NCI-H1436 (cell line): ENCODE data around the gene NUP43.
A peak's percentile ranks its signal among the peaks of the same experiment; 100 is the strongest.
"Not testable (repeated sequence)": the region's sequence is repeated elsewhere in the genome, so short reads cannot be mapped to it uniquely, and the experiment has no call there.

Experiments used
- DNase-seq: peaks from one replicate; lab custom pipeline; 2025; lab: John Stamatoyannopoulos, UW

NUP43 gene, protein sequence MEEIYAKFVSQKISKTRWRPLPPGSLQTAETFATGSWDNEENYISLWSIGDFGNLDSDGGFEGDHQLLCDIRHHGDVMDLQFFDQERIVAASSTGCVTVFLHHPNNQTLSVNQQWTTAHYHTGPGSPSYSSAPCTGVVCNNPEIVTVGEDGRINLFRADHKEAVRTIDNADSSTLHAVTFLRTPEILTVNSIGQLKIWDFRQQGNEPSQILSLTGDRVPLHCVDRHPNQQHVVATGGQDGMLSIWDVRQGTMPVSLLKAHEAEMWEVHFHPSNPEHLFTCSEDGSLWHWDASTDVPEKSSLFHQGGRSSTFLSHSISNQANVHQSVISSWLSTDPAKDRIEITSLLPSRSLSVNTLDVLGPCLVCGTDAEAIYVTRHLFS

DNA sequence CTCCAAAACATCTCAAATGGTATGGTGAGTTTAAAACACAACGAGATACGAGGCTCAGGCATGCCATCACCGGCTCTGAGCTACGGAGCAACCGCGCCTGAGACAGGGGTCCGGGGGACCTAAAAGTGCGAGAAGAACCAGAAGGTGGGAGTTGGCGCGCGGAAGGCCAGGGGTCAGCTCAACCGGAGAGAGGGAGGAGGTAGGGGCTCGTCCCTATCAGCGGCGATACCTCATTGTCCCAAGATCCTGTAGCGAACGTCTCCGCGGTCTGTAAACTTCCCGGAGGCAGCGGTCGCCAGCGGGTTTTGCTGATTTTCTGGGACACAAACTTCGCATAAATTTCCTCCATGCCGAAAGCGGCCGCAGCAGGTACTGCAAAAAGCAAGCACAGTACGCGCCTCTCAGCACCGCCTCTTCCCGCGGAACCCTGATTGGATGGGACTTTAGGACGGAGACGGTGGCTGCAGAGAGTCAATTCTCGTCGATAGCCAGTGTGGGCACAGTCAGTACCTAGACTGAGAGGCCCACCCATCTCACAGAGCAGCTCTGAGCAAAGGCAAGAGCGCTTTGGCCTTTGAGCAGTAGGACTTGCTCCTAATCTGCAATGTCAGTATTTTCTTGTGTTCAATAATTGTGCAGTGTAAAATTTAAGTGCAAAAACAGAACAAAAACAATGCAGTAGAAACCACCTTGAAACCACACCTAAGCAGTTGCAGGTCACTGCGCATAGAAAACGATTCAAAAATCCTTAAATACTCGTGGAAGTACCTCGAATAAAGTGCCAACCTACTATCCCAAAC lies at the start of gene NUP43:
NUP43 (minus strand) TSS at position 383 of the 800 bp plus-strand sequence; CDS start at position 349, 34 bp downstream.
- DNase-seq = peak; percentile 89

DNA sequence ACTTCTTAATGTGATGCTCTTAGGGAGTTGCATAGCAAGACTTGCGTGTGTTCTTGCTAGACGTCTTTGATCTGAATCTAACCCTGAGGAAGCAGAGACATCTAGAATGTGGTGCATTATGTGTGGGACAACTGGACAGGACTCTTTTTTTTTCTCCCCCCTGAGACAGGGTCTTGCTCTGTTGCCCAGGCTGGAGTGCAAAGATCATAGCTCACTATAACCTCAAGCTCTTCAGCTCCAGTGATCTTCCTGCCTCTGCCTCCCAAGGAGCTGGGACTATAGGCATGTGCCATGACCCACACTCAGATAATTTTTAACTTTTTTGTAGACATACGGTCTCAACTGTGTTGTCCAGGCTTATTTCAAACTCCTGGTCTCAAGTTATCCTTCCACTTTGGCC lies 37.2 kb upstream of the NUP43 start:
- no peak for DNase-seq

DNA sequence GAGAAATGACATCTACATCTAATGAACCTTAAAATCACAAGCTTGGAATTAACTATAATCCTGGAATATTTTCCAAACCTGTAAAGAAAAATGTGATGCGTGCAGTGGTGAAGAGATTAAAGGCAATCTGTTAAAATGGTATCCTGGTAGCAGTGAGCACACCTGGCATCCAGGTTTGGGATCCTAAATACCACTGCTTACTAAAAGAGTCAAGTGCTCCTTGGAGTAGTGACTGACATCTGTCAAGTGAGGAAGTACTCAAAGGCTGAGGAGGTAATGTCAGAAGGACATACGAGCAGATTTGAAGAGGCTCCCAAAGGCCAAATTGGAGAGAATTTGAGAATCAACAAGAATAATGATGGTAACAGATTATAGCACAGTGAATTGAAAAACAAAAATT lies 36.0 kb upstream of the NUP43 start:
- no peak for DNase-seq

DNA sequence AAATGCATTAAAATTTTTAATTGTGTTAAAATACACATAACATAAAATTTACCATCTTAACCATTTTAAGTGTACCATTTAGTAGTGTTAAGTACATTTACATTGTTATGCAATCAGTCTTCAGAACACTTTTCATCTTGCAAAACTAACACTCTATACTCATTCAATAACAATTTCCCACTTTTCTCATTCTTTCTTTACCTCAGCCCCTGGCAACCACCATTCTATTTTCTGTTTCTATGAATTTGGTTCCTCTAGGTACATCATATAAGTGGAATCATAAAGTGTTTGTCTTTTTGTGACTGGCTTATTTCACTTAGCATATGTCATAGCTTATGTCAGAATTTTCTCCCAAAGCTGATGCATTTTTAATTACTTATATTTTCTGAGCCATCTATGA lies 35.4 kb upstream of the NUP43 start:
- DNase-seq = no peak

DNA sequence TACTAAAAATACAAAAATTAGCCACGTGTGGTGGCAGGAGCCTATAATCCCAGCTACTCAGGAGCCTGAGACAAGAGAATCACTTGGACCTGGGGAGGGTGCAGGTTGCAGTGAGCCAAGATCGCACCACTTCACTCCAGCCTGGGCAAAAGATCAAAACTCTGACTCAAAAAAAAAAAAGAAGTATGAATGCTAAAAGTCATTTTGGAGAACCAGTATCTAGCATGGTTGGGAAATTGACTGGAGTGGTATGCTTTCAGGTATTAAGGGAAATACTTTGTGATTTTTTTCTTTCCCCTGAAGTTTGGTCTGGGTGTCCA lies 33.3 kb upstream of the NUP43 start:
- no peak for DNase-seq

DNA sequence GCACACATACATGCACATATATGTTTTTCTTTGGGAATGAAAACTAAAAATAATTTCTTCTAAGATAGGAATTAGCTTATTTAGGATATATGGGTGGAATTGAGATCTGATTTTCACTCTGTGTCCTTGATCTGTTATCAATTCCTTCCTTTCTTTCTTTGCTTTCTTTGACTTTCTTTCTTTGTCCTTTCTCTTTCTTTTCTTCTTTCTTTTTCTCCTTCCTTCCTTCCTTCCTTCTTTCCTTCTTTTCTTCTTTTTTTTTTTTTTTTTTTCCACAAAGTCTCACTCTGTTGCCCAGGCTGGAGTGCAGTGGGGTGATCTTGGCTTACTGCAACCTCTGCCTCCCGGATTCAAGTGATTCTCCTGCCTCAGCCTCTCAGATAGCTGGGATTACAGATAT lies 31.3 kb upstream of the NUP43 start:
- DNase-seq = no peak

DNA sequence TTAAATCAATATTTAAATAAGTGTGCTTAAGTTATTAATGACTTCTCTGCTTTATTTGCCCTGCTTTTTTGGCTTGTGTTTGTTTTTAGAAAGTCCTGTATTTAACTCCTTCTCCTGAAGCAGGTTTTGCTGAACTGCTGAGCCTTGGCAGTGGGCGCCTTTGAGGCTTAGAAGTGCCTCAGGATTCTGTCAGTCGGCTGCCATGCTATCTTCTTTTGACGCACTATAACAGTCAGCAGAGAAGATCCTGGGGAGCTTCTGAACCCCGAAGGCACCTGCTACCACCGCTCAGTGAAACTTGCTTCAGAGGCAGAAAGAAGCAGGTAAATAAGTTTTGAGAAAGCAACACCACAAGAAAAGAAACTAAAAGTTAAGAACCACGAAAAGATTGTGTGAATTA lies 25.6 kb upstream of the NUP43 start:
- DNase-seq = no peak

DNA sequence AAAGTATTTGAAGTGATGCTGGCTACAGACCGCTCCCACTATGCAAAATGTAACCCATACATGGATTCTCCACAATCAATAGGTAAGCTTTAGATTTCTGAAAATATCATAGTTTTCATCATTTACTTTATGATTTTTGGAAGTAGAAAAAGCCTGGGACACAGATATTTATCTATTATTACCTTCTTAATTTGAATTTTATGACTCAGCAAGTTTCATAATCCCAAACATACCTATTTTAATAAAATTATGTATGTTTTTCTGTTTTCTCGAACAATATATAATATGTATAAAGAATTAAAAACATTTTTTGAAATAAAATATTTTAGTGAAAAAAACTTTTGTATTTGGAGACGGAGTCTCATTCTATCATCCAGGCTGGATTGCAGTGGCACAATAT lies 24.9 kb upstream of the NUP43 start:
- DNase-seq = no peak

DNA sequence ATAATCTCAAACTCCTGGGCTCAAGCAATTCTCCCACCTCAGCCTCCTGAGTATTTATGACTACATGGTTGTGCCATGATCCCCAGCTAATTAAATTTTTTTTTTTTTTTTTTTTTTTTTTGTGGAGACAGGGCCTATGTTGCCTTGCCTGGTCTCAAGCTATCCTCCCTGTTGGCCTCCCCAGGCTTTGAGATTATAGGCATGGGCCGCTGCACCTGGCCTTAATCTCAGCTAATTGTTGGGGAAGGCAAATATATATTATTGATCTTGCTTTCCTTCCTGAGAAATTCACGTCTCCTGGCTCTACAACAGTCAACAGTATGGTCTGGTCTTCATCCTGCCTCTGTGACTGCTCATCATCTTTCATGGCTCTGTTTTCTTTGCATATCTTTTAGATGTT lies 23.3 kb upstream of the NUP43 start:
- DNase-seq = no peak

DNA sequence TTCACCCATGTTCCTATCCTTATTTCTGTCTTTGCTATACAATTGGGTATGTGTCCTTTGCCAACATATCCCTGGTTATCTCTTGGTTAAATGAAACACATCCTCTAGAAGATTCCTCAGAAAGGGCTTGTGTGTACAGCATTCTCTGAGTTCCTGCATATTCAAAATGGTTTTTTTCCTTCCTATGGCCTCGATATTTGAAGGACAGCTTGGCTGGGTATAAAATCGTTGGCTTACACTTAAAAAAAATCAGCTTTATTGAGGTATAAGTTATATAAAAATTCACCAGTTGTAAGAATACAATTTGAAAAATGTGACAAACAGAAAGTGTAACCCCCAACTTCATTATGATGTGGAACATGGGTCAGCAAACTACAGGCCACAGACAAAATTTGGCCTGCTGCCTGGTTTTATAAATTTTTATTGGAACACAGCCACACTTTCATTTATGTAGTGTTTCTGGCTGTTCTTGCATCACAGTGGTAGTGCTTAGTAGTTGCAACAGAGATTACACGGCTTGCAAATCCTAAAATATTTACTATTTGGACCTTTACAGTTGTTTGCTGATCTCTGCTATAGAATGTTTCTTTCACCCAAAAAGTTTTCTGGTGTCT lies 19.9 kb upstream of the NUP43 start:
- no peak for DNase-seq

DNA sequence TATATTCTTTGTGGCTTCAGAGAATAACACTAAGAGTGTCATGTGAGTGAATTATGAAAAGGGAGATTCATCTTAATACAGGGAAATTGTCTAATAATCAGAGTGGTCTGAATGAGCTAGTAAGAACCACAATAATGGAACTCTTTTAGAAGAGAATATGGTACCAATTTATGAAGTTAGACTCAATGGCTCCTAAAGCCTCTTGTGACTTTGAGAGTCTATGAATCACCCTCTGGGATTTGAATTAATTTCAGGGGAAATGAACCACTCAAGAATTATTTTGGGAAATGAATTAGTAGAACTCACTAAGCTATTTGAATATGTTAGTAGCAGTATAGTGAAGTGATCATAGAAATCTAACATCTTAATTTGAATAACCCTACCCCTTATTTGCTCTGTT lies 17.5 kb upstream of the NUP43 start:
- DNase-seq = no peak

DNA sequence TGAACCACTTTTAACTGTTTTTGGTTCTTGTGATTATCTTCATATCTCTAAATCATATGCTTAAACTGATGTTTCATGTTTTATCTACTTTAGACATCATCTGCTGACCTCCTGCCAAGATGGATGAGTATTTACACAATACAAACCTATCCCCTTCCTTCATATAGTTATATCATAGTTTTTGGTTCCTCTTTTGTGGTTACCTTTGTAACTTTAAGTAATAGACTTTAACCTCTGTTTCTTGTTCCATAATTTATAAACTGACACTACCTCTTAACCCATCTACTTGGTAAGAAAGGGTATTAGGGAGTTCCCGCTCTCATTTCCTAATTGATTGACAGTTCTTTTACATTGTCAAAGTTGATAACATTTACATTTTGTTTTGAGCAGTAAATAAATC lies 15.1 kb upstream of the NUP43 start:
- DNase-seq = no peak

DNA sequence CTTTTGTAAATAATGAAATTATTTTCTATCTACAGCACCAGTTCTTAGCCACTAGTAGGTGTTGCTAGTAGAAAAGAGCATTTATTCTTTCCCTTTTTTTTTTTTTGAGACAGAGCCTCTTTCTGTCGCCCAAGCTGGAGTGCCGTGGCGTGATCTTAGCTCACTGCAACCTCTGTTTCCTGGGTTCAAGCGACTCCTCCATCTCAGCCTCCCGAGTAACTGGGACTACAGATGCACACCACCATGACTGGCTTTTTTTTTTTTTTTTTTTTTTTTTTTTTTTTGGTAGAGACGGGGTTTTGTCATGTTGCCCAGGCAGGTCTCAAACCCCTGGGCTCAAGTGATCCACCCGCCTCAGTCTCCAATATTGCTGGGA lies 9.9 kb upstream of the NUP43 start:
- no peak for DNase-seq

DNA sequence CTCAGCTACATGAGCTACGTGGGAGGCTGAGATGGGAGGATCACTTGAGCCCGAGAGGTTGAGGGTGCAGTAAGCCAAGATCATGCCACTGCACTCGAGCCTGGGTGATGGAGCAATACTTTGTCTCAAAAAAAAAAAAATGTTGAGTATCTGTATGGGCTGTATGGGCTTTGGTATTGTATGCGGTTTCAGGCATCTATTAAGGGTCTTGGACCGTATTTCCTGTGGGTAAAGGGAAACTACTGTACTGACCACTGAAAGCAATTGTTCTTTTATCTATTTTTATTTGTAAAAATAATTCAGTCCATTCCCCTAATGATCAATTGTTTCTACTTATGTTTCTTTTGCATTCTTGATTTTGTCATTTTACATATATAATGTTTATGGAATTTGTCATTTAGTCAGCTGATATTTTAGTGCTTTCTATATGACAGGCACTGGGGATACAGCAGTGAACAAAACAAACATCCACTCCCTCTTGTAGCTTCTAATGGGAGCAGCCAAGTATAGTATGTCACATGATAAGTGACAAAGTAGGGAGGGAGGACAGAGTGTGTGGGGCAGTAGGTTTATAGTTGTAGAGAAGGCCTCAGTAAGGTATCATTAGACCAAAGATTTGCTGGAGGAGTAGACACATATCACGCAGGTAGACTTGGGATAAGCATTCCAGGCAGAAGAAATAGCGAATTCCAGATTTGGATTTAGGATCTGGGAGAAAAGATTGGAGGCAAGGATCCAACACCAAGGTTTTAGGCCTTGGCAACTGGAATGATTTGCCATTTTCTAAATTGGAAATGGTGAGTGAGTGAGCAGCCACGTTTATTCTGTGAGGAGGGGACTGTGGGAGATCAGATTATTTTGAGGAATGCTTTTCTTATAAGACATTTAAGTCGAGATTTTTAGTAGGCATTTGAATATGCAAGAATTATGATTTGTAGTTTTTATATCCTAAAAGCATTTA lies 9.3 kb upstream of the NUP43 start:
- DNase-seq = no peak

DNA sequence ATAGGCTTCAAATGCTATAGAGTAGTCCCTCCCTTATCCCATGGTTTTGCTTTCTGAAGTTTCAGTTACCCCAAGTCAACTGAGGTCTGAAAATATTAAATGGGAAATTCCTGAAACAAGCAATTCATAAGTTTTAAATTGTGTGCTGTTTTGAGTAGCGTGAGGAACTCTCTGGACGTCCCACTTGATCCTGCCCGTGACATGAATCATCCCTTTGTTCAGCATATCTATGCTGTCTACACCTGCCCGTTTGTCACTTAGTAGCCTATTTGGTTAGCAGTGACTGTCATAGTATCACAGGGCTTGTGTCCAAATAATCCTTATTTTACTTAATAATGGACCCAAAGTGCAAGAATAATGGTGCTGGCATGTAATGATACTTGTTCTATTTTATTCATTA lies 8.2 kb upstream of the NUP43 start:
- DNase-seq = no peak

DNA sequence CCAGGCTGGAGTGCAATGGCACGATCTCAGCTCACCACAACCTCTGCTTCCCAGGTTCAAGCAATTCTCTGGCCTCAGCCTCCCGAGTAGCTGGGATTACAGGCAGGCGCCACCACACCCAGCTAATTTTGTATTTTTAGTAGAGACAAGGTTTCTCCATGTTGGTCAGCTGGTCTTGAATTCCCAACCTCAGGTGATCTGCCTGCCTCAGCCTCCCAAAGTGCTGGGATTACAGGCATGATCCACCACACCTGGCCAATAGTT lies 7.0 kb upstream of the NUP43 start:
- DNase-seq = not testable (repeated sequence)

DNA sequence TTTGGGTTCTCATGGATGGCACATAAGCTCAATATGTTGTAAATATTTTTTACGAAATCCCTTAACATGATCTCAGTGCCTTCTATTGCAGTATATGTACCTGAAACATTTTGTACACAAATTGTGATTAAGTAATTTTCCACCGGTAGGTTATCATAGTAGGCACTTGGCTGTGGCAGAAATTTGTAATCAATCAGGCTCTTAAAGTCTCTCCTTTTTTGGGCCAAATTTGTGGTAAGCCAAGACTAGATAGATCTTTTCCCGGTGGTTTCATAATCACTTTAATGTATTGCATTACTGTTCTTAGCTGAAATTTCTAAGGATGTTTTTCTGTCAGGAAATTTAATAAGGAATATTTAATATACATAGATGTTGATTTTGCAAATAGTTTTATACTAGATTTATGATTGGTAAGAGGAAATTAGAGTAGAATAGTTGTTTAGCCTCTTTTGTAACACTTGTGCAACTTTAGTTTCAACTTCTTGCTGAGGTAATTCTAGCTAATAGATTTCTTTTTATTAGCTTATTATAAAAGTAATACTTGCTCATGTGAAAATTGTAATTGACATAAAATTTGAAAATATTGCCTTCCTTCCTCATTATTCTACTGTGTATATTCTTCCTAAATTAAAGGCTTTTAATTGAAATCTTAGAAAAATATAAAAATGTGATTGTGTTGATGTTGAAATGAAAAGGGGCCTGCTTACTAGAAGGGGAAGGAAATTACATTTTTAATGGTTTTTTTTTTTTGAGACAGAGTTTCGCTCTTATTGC lies 6.5 kb upstream of the NUP43 start:
- no peak for DNase-seq

DNA sequence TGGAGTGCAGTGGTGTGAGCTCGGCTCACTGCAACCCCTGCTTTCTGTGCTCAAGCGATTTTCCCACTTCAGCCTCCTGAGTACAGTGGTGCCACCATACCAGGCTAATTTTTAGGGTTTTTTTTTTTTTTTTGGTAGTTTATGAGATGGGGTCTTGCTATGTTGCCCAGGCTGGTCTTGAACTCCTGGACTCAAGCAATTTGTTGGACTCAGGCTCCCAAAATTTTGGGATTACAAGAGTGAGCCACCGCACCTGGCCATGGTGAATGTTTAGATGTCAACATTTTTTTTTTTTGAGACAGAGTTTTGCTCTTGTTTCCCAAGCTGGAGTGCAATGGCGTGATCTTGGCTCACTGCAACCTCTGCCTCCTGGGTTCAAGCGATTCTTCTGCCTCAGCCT lies 5.6 kb upstream of the NUP43 start:
- DNase-seq = not testable (repeated sequence)

DNA sequence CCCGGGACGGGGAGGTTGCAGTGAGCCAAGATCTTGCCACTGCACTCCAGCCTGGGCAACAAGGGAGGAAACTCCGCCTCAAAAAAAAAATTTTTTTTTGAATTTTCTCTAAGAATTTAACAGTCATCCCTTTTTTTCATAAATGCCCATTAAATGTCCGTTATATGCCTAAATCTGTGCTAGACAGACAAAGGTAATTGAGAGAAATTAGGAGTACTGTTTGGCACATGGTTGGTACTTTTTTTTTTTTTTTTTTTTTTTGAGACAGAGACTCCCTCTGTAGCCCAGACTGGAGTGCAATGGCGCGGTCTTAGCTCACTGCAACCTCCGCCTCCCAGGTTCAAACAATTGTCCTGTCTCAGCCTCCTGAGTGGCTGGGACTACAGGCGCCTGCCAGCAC lies 4.9 kb upstream of the NUP43 start:
- no peak for DNase-seq

DNA sequence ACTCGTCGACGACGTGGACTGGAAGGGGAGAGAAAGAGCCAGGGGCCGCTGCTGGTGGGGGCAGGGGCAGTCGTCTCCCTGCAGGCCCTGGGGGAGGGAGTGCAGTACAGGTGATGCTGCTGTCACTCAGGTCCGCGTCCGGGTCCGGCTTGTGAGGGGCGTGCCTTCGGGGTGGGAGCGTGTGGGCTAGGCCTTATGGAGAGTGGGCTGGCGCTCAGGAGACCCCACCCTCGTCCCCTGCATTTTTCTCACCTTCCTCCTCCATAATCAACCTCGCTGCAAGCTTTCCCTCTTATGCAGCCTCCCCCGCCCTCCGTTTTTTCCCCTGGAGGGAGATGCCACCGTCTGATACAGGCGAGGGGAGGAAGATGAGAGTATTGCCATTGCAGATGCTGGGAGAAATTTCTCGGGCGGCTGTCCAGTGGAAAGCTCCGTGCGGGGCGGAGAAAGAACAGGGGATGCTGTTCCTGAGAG lies 3.8 kb upstream of the NUP43 start:
- DNase-seq = peak; percentile 72

DNA sequence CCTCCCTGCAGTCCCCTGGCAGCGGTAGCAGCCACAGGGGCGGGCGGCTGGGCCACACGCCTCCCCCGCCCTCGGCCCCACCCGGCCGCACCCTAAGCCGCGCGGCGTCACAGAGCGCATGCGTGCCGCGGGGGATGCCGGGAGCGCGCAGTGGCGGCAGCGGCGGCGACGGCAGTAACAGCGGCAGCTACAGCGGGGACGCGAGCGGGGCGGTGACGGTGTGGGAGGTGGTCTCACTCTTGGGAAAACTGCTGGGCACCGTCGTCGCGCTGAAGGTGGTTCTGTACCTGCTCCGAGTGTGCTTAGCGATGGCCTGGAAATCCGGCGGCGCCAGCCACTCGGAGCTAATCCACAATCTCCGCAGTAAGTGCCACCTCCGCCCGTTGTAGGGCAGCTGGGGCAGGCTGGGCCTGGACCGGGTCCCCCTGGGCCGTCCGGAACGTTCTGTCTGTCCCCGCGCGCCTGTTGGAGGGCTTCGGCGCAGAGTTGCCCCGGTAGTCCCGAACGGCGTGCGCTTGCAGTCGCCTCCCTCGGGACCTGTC lies 3.3 kb upstream of the NUP43 start, which contains the start of gene PCMT1:
PCMT1 (plus strand) TSS at position 148 of the 542 bp plus-strand sequence; CDS start at position 309, 161 bp downstream.
- DNase-seq = peak; percentile 86
